ENCODE measurements around the gene TAF1. TPM values are rescaled to one million over a fixed set of nuclear protein-coding genes. Genes with fewer than 3 reads are reported as not detected.

The TAF1 gene
- total and polyA plus RNA-seq, 2 of the 8 experiments (the other 6 are each of a cell fraction or from before 2014, with no cell fraction given) = 6.3 to 30.2 TPM

DNA sequence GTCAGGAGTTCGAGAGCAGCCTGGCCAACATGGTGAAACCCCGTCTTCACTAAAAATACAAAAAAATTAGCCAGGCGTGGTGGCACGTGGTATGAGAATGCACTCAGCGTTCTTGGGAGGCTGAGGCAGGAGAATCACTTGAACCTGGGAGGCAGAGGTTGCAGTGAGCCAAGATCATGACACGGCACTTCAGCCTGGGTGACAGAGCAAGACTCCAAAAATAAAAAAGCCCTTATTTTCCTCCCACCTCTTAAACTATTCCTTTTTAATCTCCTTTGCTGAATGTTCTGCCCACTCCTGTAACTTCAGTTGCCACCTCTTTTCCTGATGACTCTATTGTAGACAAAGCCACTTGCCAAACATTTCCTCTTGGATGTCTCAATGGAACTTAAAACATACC lies 72.6 kb downstream of the TAF1 start:
- no peak overlapping the region for H3K18ac ChIP-seq (ENCODE audit: extremely low read depth, low read length)
- no peak overlapping the region for H2BK15ac ChIP-seq (ENCODE audit: low read length)
- no peak overlapping the region for H4K8ac ChIP-seq (ENCODE audit: extremely low read depth, insufficient read depth, low read length)
- no peak overlapping the region for H2AK5ac ChIP-seq (ENCODE audit: low read depth, low read length)
- H3K27me3 ChIP-seq (replicated peaks in 1 of 4; ENCODE audit: control insufficient read depth in 3 of 4, extremely low read depth in 1 of 4, insufficient read depth in 3 of 4, low read length in 3 of 4) = no peaks in the 10 kb centered on the region
- H2BK20ac ChIP-seq (ENCODE audit: low read length) = no peak overlapping the region
- H3K4me1 ChIP-seq (replicated peaks in 1 of 4; ENCODE audit: control insufficient read depth in 3 of 4, insufficient read depth in 4 of 4, low read length in 3 of 4) = no peaks in the 10 kb centered on the region
- no peak for DNase-seq (ENCODE audit: low read depth in 1 of 2, low spot score in 2 of 2)
- H3K56ac ChIP-seq (replicated peaks; ENCODE audit: insufficient read length, low read depth, low read length) = no peak overlapping the region
- WGBS, 2 experiments (ENCODE audit: extremely low coverage in 1 of 2, insufficient coverage in 1 of 2, insufficient read length in 1 of 2, insufficient replicate concordance in 2 of 2, low coverage in 1 of 2, low lambda C conversion rate in 2 of 2, missing lambda C conversion rate in 1 of 2) = 92% methylated on average over 6 of the region's 6 CpGs; no CpG with 5 or more reads in 1 of the 2 experiments
- H4K91ac ChIP-seq (replicated peaks; ENCODE audit: insufficient read length, low read length) = no peak overlapping the region
- H3K4ac ChIP-seq (replicated peaks; ENCODE audit: insufficient read length, low read depth, low read length) = no peak overlapping the region
- H2BK12ac ChIP-seq (ENCODE audit: low read depth, low read length) = no peak overlapping the region
- no peak overlapping the region for H3K14ac ChIP-seq (ENCODE audit: insufficient read length)
- no peak overlapping the region for H3K4me3 ChIP-seq (ENCODE audit: extremely low read depth in 1 of 4, insufficient read depth in 2 of 4, low read depth in 3 of 4, low read length in 4 of 4)
- no peaks in the 10 kb centered on the region; the same call in 1 of the 2 replicates for H3K23me2 ChIP-seq (ENCODE audit: low read depth, low read length)
- POLR2A ChIA-PET (ENCODE audit: partially characterized antibody) = interaction anchor here (0.8 kb wide), 1 partner anchor 9 kb away, joined by 3 read pairs; no protein-coding TSS in a partner anchor
- no peak overlapping the region for H2BK5ac ChIP-seq (ENCODE audit: low read depth, low read length)
- H3K4me2 ChIP-seq (ENCODE audit: insufficient read depth in 1 of 2, low read depth in 2 of 2, low read length in 2 of 2) = no peak overlapping the region
- no peaks in the 10 kb centered on the region for H3K79me1 ChIP-seq (ENCODE audit: low read depth, low read length)
- H3K36me3 ChIP-seq (ENCODE audit: control insufficient read depth in 2 of 4, insufficient read depth in 4 of 4, low read length in 3 of 4) = peaks cover 0 to 12% (median under 1%) of the 10 kb centered on the region in 4 experiments; a peak in 6 of 8 replicates
- H3K23ac ChIP-seq (ENCODE audit: insufficient read length) = no peak overlapping the region
- no peaks in the 10 kb centered on the region for H3K9me3 ChIP-seq (ENCODE audit: insufficient read depth in 2 of 2, low read depth in 1 of 2, low read length in 1 of 2)
- no peak overlapping the region for H2BK120ac ChIP-seq (replicated peaks; ENCODE audit: low read depth, low read length)
- H4K5ac ChIP-seq (ENCODE audit: insufficient read length, low read depth, low read length) = no peak overlapping the region
- no peak for TF ChIP-seq SP2 (IDR thresholded peaks at IDR 0.05; ENCODE audit: low read length)
- TF ChIP-seq EP300 (IDR thresholded peaks at IDR 0.05; ENCODE audit: borderline replicate concordance in 1 of 2, low read depth in 2 of 2, low read length in 2 of 2) = no peak
- no peaks in the 10 kb centered on the region for H3K79me2 ChIP-seq (ENCODE audit: control insufficient read depth in 1 of 2, insufficient read depth in 2 of 2, low read length in 2 of 2)
- CTCF ChIA-PET (ENCODE audit: partially characterized antibody) = no interaction called here
- H3K9ac ChIP-seq (replicated peaks in 1 of 4; ENCODE audit: extremely low read depth in 1 of 4, low read depth in 3 of 4, low read length in 3 of 4) = no peak overlapping the region
- no peak overlapping the region for H3K27ac ChIP-seq (ENCODE audit: low read depth, low read length)
- no peak overlapping the region for H2AFZ ChIP-seq (ENCODE audit: low read length)
- H4K20me1 ChIP-seq (replicated peaks in 1 of 2; ENCODE audit: control insufficient read depth in 1 of 2, insufficient read depth in 2 of 2, low read length in 2 of 2) = no peaks in the 10 kb centered on the region
- FAIRE-seq = no peak

Data from H1 (cell line).